ENCODE measurements around the gene CYP2W1. TPM values are rescaled to one million over a fixed set of nuclear protein-coding genes. Genes with fewer than 3 reads are reported as not detected.
A peak's percentile ranks its signal among the peaks of the same experiment; 100 is the strongest.

CYP2W1 gene
- total RNA-seq, 1 donor from 2014 or later, result 19.1 TPM

DNA sequence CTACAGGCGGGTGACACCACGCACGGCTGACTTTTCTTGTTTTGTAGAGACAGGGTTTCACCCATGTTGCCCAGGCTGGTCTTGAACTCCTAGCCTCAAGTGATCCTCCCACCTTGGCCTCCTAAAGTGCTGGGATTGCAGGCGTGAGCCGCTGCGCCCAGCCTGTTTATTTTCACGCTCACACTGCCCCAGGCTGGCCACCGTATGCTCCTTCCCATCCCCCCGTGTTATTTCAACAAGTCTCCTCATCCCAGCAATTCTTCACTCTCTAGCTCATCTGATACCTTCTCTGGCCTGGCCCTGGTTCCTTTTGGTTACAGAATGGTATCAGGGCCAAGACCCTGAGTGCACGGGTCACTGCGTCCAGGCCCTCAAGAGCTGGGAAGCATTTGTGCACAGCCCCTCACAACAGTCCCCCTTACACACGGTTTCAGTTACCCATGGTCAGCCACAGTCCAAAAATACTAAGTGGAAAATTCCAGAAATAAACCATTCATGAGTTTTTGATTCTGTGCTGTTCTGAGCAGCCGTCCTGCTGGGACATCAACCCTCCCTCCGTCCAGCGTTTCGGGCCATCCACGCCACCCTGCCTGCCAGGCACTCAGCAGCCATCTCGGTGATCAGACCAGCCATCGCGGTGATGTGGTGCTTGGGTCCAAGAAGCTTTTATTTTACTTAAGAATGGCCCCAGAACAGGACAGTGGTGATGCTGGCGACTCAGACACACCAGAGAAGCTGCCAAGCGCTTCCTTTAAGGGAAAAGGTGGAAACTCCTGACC lies 16.5 kb upstream of the CYP2W1 start:
- DNase-seq, result no peak

DNA sequence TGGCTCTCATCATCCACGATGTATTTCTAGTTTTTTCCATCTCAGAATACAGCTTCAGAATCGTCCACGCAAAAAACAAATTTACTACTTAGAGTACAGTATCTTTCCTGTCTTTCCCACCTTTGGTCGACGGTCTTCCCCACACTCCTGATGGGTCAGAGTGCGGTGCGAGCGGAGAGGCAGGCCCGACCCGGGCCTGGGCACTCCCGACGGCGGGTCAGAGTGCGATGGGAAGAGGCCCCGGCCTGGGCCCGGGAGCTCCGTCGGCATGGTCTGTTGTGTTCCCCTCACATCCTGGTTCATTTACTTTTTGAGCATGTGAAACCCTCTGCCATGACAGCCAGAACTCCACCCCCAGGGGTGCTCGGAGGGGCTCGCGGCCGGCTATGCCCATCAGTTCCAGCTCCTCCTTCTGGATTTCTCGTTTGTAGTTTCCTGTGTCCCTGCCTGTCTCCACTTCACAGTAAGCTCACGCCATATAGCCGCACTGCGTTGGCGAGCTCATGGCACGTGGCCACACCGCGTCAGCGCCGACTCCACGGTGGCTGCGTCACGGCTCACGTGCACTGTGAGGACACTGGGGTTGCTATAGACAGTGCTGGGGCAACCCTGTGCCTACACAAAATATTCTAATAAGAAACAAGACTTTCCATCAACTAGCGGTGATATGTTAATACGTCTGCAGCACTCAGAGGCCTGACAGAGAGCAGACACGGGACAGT lies 15.5 kb upstream of the CYP2W1 start:
- DNase-seq, result no peak

DNA sequence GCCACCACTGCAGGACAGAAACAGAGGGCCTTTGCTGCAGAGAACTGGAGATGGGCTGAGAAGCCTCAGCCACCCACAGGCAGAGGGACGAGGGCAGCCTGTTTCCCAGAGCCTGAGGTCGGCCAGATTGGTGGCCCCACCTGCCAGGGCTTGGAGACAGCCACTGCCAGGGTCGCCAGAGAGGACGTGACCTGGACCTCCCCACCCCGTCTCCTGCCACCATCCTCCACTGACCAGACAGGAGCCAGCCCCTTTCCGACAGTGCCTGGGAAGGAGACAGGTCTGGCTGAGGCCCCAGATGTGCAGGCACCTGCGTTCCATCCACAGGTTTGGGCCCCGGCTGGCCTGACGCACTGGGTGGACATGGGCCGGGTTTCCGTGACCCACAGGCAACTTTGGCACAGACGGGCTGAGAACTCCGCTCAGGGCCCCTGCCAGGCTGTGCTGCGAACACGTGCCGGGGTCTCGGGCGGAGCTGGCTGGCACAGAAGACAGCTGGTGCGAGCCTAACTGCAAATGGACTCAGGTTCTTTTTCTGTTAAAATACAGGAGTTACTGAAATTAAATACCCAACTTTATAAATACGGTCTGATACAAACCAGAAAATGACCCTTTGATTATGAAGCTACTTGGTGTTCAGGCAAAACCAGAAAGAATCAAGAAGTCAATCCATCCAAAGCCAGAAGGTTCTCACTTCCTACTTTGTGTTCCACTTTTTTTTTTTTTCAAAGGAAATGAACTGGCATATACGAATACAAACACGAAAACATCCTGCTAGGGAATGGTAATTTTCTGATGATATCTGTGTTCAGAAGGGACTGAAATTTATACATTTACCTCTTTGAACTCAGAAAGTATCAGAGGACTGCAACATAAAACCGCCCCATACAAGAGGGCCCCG lies 14.5 kb upstream of the CYP2W1 start:
- DNase-seq, result no peak

DNA sequence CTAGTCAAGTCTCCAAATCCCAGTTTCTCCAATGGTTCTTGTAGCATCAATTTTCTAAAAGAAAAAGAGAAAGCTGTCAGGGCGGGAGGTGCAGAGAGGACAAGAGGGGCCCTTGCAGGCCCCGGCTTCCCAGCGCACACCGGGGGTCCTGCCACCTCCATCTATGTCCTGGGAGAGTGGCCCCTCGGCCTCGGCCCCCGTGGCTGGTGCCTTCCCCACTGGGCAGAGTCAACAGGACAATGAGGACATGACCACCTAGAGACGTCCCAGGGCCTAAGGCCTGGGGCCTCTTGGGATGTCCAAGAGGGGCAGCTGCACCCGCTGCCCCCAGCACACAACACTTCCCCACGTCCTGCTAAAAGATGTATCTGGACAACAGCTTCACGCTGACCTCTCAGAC lies 13.6 kb upstream of the CYP2W1 start:
- no peak for DNase-seq

DNA sequence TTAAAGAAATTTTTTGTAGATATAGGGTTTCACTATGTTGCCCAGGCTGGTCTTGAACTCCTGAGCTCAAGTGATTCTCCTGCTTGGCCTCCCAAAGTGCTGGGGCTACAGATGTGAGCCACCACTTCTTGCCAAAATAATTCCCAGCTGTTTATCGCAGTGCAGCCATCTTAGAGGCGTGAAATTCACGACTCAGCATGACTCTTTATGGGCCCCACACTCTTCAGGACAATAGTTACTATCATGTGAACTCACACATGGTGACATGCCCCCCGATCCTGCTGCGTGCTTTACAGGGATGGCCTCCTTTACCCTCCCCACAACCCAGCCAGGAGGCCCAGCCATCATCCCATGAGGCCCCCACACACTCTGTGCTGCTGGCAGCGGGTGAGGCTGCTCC lies 12.2 kb upstream of the CYP2W1 start:
- no peak for DNase-seq

DNA sequence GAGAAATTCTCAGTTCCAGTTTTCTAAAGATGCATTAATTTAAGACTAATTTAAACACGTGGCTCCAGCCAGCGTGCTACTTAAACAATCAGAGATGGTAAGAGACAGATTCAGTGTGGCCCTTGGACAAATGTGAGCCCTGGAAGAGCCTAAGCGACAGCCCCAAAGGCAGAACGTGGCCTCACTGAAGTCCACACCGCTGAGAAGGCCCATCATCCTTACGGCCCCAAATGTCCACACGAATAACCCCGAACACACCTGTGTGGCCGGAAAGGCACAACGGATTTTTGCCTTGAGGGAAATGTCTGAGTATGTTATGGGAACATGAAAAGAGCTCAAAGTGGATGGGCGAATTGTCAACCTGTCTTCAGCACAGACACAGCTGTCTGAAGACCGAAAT lies 10.9 kb upstream of the CYP2W1 start:
- no peak for DNase-seq

DNA sequence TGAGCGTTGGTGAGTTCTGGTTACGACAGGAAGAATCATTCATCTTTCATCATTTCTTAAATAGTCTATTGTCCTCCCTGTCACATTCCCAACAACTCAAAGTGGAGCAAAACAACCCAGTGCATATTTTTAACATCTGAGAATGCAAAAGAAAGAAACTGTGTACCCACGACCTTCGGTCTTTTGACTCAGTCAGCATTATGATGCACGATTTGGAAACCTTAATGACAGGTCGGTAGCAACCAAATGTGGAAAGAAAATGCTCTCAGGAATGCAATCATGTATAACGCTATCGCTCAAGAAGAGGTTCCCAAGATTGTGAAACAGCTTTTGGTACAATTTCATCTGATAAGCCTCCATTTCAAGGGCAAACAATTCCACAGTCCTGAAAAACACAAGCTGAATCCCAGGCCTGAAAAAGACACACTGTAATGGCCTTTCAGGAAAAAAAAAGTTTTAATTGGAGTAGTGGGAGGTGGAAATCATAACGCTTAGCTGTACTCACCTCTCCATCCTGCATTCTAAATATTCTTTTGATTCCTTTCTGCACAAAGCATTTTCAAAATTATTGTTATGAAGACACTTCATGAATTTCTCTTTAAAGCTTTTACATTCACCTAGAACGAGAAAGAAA lies 10.2 kb upstream of the CYP2W1 start:
- DNase-seq, result no peak

DNA sequence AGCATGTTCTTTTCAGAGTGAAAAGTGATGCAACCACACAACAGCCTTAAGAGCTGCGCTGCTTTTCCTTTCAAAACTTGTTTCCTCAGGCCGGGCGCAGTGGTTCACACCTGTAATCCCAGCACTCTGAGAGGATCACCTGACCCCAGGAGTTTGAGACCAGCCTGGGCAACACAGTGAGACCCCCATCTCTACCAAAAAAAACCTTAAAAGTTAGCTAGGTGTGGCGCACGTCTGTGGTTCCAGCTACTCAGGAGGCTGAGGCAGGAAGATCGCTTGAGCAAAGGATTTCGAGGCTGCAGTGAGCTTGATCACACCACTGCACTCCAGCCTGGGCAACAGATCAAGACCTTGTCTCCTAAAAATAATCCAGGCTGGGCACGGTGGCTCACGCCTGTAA lies 9.7 kb upstream of the CYP2W1 start:
- no peak for DNase-seq

DNA sequence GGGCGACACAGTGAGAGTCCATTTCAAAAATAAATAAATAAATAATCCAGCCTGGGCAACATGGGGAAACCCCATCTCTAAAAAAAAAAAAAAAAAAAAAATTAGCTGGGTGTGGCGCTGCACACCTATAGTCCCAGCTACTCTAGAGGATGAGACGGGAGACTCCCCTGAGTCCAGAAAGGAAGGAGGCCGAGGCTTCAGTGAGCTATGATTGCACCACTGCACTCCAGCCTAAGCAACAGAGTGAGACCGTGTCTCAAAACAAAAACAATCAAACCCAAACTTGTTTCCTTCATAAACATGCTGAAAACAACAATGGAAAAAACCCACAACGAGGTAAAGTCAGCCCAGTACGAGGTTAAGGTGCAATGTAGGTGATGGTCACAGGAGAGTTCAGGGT lies 8.8 kb upstream of the CYP2W1 start:
- no peak for DNase-seq

DNA sequence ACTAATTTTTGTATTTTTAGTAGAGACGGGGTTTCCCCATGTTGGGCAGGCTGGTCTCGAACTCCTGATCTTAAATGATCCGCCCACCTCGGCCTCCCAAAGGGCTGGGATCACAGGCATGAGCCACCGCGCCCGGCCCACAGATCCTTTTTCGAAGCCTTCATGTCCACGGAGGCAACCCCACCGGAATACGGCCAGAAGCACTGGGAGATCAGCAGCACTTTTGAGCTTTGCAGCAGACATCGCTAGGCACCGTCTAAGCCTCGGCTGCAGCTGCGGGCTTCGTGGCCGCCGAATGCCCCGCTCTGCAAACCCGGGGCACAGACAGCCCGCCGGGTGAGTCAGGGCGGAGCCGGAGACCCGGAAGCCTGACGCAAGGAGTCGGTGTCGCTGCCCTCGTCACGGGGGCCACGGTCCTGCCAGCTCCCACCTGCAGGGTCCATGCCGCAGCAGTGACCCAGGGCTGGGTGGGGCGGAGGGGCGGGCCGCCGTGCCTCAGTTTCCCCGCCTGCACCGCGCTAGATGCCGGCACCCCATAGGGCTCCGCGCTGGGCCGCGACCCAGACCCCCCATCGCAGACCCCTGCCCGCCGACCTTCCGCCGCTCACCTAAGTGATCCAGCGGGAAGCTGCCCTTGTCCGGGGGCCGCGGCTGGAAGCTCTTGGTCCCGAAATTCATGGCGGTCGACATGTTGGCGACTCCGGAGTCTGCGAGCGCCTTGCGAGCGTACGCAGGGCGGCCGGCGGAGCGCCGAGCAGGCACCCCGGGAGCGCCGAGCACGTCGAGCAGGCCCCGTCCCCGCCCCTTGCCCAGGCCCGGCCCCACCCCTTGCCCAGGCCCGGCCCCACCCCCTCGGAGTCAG lies 7.9 kb upstream of the CYP2W1 start, which contains the start of gene COX19:
TSS of gene COX19 (minus strand) at position 730 of the 862 bp plus-strand sequence. CDS start at position 690, 40 bp downstream.
- peak; percentile 95 for DNase-seq

DNA sequence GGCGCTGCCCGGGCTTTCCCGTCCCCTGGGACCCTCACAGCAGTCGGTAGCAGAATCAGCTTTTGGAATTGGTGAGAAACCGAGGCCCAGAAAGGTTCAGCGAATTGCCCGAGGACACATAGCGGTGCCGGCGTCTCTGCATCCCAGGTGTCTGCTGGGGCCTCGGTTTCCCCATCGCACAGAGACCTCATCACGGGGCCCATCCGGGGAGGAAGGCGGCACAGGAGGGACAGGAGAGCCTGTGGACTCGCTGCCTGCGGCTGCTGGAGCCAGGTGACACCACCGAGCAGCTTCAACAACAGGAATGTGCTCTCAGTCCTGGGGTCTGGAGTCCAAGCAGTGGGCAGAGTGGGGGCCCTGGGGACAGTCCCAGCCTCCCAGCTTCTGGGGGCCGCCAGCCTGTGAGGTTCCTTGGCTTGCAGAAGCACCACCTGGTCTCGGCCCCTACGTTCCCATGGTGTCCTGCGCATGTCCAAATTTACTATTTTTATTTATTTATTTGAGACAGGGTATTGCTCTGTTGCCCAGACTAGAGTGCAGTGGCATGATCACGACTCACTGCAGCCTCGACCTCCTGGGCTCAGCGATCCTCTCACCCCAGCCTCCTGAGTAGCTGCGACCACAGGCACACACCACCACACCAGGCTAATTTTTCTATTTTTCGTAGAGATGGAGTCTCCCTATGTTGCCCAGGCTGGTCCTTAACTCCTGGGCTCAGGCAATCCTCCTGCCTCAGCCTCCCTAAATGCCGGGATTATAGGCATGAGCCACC lies 7.1 kb upstream of the CYP2W1 start:
- no peak for DNase-seq

DNA sequence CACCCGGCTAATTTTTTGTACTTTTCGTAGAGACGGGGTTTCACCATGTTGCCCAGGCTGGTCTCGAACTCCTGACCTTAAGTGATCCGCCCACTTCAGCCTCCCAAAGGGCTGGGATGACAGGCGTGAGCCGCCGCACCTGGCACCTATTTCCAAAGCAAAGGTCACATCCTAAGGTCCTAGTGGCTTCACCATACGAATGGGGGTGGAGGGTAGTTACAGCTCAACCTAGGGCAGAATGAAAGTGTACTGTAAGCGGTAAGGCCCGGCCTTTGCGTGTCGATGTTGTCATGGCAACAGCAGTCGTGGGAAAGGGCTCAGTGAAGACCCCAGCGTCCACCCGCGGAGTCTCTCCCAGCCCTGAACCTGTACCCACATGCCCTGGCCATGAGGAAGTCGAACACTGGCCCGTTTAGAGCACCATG lies 6.1 kb upstream of the CYP2W1 start:
- DNase-seq, result no peak

DNA sequence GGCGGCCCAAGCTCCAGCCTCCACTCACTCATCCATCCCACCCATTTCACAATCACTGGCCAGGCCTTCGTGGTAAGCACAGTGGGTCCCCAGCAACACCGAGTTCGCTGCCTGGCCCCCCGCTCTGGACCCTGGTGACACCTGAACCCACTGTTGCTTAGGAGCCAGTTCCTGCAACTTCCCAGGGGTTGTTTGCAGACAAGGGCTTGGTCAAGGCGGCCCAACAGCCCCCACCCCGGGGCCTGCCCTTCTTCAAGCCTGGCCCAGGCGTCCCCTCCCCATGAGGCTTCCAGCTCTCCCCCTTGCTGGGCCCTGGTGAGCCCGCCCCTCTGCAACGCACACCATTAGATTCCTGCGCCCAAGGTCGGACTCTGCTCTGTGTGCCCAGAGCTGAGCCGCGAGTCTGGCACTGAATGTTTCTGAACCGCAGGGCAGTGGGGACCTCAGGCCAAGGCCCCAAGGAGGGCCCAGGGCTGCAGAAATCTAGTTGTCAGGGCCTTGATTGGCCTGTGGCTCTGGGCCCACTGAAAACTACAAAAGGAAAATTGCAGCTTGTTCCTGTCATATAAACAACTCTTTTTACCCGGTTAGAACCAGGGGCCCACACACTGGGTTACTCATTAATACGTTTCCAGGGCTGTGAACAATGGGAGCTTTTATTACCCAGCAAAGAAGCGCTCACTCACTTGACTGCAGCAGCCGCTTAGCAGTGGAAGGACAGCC lies 5.5 kb upstream of the CYP2W1 start:
- DNase-seq, result peak; percentile 62

DNA sequence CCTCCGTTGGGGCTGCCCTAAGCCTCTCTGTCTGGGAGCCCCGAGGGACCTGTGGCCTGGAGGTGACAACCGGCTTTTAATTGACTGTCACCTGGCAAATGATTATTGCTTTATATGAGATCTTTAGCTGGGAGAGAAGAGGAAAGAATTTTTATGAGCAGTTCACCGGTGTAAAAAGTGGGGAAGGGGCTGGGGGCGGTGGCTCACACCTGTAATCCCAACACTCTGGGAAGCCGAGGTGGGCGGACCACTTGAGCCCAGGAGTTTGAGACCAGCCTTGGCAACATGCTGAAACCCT lies 5.0 kb upstream of the CYP2W1 start:
- DNase-seq, result no peak

DNA sequence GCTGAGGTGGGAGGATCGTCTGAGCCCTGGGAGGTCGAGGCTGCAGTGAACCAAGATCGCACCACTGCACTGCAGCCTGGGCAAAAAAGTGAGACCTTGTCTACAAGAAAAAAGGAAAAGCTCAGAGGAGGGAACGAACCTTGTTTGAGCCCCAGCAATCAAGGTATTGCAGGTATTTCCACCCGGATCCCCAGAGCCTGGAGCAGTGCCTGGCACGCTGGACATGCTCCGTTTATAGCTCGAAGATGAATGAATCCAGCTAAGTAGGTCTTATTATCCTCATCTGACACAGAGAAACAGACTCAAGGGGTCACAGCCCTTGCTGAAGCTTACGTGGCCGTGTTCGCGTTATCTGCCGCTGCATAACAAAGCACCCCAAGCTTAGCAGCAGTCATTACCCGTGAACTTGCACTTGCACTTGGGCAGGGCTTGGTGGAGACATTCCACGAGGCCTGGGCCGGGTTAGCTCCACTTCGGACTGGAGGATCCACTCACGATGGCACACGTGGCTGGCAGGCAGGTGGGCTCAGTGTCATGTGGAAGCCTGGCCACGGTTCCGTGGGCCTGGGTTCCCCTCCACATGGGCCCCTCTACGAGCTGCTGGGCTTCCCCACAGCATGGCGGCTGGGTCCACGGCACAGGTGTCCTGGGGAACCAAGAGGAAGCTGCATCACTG lies 4.4 kb upstream of the CYP2W1 start:
- DNase-seq, result no peak

DNA sequence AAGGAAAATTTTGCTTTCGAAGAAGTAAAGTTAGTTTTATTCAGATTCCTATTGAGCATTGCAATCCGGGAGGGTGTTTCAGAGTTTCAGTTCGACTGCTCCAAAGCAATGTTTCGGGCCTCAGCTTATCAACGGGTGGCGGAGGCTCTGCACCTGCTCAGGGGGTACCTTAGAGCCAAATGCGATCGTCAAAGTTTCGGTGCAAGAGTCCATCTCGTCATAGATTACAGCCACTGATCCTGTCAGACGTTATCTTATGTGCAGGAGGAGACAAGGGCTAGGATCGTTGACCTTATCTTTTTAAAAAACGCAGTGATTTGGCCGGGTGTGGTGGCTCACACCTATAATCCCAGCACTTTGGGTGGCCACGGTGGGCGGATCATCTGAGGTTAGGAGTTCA lies 3.8 kb upstream of the CYP2W1 start:
- DNase-seq, result no peak

DNA sequence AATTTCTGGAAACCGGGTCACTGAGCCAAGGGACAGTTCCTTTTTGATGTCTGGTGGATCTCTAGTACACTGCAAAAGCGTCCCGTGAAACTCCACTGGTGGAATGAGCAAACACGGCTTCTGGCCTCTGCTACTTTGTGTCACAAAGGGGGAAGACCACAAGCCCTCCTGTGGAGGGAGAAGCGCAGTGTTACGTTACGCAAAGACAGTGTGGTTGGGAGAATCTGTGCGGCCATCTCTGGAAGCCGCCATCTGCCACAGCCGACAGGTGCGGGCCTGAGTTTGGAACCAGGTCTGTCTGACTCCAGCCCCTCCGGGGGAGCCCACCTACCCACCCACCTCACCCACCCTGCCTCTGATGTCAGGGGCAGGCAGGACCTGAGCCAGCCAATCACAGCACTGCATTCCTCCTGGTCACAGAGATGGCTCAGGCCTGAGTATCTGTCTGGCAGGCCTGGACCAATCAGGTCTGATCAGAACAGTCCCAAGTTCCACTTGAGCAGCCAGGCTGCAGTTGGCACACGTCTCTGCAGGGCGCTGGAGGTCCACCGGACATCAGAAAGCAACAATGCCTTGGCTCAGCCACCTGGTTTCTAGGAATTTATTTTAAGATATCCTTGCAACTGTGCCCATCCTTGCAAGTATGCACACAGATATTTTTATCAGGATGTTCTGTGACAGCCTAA lies 3.0 kb upstream of the CYP2W1 start:
- DNase-seq, result peak; percentile 48

DNA sequence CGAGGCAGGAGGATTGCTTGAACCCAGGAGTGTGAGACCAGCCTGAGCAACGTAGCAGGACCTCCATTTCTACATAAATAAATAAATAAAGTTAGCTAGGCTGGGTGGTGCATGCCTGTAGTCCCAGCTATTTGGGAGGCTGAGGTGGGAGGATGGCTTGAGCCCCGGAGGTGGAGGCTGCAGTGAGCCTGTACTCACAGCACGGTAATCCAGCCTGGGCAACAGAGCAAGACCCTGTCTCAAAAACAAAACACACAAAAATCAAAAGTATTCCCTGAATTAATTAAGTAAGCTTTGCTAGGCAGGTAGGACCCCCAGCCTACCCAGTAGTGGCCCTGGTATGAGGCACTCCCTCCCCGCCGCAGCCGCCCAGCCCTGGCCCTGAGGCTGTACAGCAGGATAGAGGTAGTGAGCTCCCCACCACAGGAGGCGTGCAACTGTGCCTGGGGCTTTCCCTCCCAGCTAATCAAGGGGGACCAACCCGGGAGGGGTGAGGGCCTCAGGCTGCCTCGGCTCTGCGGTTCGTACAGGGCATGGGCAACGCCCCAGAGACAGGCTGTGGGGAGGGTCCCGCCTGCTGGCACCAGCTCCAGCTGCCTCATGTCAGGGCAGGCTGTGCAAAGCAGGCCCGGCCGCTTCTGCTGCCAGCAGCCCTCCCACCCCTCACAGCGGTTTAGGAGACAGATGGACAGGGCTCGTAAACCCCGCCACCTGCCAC lies 1.0 kb upstream of the CYP2W1 start:
- peak; percentile 89 for DNase-seq
